HepG2 (cell line): ENCODE results near the gene TMPRSS15. TPM values are rescaled to one million over a fixed set of nuclear protein-coding genes. Genes with fewer than 3 reads are reported as not detected.

Experiments
- ATAC-seq: fragments of 200-7000 bp; cut with Tn5 transposase; 3 replicates; pipeline ENCODE4 v1.9.1; 2020; ENCODE audit warnings: mild to moderate bottlenecking, moderate library complexity
- BruUV-seq: library from RNA; stranded (reverse); fragments of 400-500 nt; replicated peaks from 2 replicates; lab custom pipeline; 2021; lab: Mats Ljungman, UMichigan
- CTCF ChIA-PET: fragments of 300-600 bp; formaldehyde crosslinking; extraction: SDS; loops from one replicate; lab custom pipeline; 2021; ENCODE audit warnings: low total read pairs, inconsistent platforms, low intra/inter-chr PET ratio; lab: Yijun Ruan, JAX
- POLR2A ChIA-PET: fragments of 350-600 bp; sonication (Branson Sonifier 250); formaldehyde crosslinking; loops from one replicate; lab custom pipeline; 2020; ENCODE audit warnings: antibody characterized with exemption, inconsistent platforms; lab: Yijun Ruan, JAX
- DNase-seq: peaks from one replicate; pipeline ENCODE4 v3.0.0-alpha.2; 2015; ENCODE audit warnings: low spot score
- FAIRE-seq: peaks from 3 replicates; lab custom pipeline; 2011; peaks lifted over from hg19 to GRCh38; lab: Jason Lieb, UNC
- H2AFZ ChIP-seq: one replicate; pipeline ENCODE4 v1.6.1; 2011; ENCODE audit warnings: low read length, inconsistent platforms
- H3K27ac ChIP-seq: fragments of 300-600 bp; 3 replicates; pipeline ENCODE4 v1.8.0; 2011; ENCODE audit warnings: mixed run types, mild to moderate bottlenecking, mixed read lengths, low read length, inconsistent platforms; ENCODE audit not compliant: insufficient read depth; ENCODE audit errors: extremely low read length
- H3K27me3 ChIP-seq, 2 experiments: fragments of 200-600 bp in 1 of 2; 2 replicates in 1 of 2; 3 replicates in 1 of 2; pipeline versions ENCODE4 v1.6.0 to v1.8.0; 2011; ENCODE audit warnings: low read length in 2 of 2, mild to moderate bottlenecking in 2 of 2, moderate library complexity in 2 of 2, inconsistent platforms in 1 of 2; ENCODE audit not compliant: insufficient read depth in 2 of 2, control insufficient read depth in 1 of 2
- H3K36me3 ChIP-seq, 2 experiments: fragments of 200-600 bp in 1 of 2; replicated peaks in 1 of 2; 2 replicates in 1 of 2; 3 replicates in 1 of 2; pipeline versions ENCODE4 v1.5.1 to v1.8.0; 2011; ENCODE audit warnings: low read length in 2 of 2, inconsistent platforms in 1 of 2; ENCODE audit not compliant: insufficient read depth in 2 of 2, control insufficient read depth in 1 of 2
- H3K4me1 ChIP-seq: 2 replicates; pipeline ENCODE4 v1.5.1; 2012; ENCODE audit warnings: low read length, inconsistent platforms; ENCODE audit not compliant: insufficient read depth
- H3K4me2 ChIP-seq: 2 replicates; pipeline ENCODE4 v1.6.0; 2011; ENCODE audit warnings: low read depth, low read length, inconsistent platforms
- H3K4me3 ChIP-seq, 3 experiments: fragments of 200-600 bp in 1 of 3; sonication (generic), shearing (Covaris generic) in 1 of 3; replicated peaks in 1 of 3; 2 replicates each; pipeline ENCODE4 v1.5.1; 2011 to 2016; ENCODE audit warnings: low read length in 3 of 3, inconsistent platforms in 2 of 3, low read depth in 2 of 3, mild to moderate bottlenecking in 2 of 3, control low read depth in 1 of 3, mixed read lengths in 1 of 3; ENCODE audit not compliant: insufficient read depth in 1 of 3
- H3K79me2 ChIP-seq: one replicate; pipeline ENCODE4 v1.6.1; 2011; ENCODE audit warnings: low read length, inconsistent platforms; ENCODE audit not compliant: insufficient read depth
- H3K9ac ChIP-seq: 2 replicates; pipeline ENCODE4 v1.6.0; 2011; ENCODE audit warnings: mild to moderate bottlenecking, low read depth, low read length, inconsistent platforms; ENCODE audit not compliant: insufficient read depth
- H3K9me3 ChIP-seq: 2 replicates; pipeline ENCODE4 v1.5.1; 2012; ENCODE audit warnings: mild to moderate bottlenecking, low read length
- H4K20me1 ChIP-seq: 2 replicates; pipeline ENCODE4 v1.6.0; 2011; ENCODE audit warnings: inconsistent platforms, mild to moderate bottlenecking, low read length, moderate library complexity; ENCODE audit not compliant: insufficient read depth
- ATF7-NPFF ChIP-seq: sonication (generic); formaldehyde crosslinking; IDR thresholded peaks from 2 replicates; pipeline ENCODE4 v1.8.1; 2023; ENCODE audit warnings: mild to moderate bottlenecking, low read depth, missing genetic modification reagents, moderate library complexity
- MAF1 ChIP-seq: sonication (generic); formaldehyde crosslinking; IDR thresholded peaks from 2 replicates; pipeline ENCODE4 v1.5.0; 2020; ENCODE audit warnings: missing genetic modification reagents, borderline replicate concordance
- MAFK ChIP-seq, 2 experiments: IDR thresholded peaks in 1 of 2; conservative IDR thresholded peaks in 1 of 2; 2 replicates each; pipeline ENCODE4 v1.6.1; 2011; ENCODE audit warnings: improper control_type of control experiment in 2 of 2, low read length in 2 of 2
- NONO ChIP-seq, 2 experiments: fragments of 450-650 bp in 1 of 2; sonication (generic) in 1 of 2; formaldehyde crosslinking in 1 of 2; IDR thresholded peaks in 1 of 2; conservative IDR thresholded peaks in 1 of 2; 2 replicates each; pipeline versions ENCODE4 v1.6.1 to v1.8.0; 2017 to 2022; ENCODE audit warnings: mild to moderate bottlenecking in 1 of 2, missing genetic modification reagents in 1 of 2, moderate library complexity in 1 of 2
- SPEN ChIP-seq: sonication (generic); formaldehyde crosslinking; IDR thresholded peaks from 2 replicates; pipeline ENCODE4 v1.5.1; 2020; ENCODE audit warnings: low read depth, mild to moderate bottlenecking, missing genetic modification reagents
- SSRP1 ChIP-seq: IDR thresholded peaks from 2 replicates; pipeline ENCODE4 v1.6.1; 2016; ENCODE audit warnings: control low read depth
- STAT5B ChIP-seq: sonication (generic); formaldehyde crosslinking; IDR thresholded peaks from 2 replicates; pipeline ENCODE4 v1.4.0; 2020; ENCODE audit warnings: missing genetic modification reagents
- TFAP4 ChIP-seq: sonication (generic); IDR thresholded peaks from 2 replicates; pipeline ENCODE4 v1.6.1; 2016; ENCODE audit warnings: low read depth, borderline replicate concordance
- THAP11 ChIP-seq: IDR thresholded peaks from 2 replicates; pipeline ENCODE4 v1.6.1; 2016; ENCODE audit warnings: missing biosample characterization, missing genetic modification reagents
- ZBTB10 ChIP-seq: sonication (generic); formaldehyde crosslinking; IDR thresholded peaks from 2 replicates; pipeline ENCODE4 v1.4.0; 2020; ENCODE audit warnings: missing genetic modification reagents, borderline replicate concordance
- ZBTB39 ChIP-seq: sonication (generic); formaldehyde crosslinking; IDR thresholded peaks from 2 replicates; pipeline ENCODE4 v1.5.0; 2020; ENCODE audit warnings: missing genetic modification reagents
- ZMAT5 ChIP-seq: sonication (generic); formaldehyde crosslinking; IDR thresholded peaks from 2 replicates; pipeline ENCODE4 v1.5.0; 2020; ENCODE audit warnings: mild to moderate bottlenecking, low read depth, missing genetic modification reagents, borderline replicate concordance
- ZNF44 ChIP-seq: sonication (generic); formaldehyde crosslinking; IDR thresholded peaks from 2 replicates; pipeline ENCODE4 v1.5.1; 2020; ENCODE audit warnings: mild to moderate bottlenecking, missing genetic modification reagents
- ZNF510 ChIP-seq: sonication (generic); formaldehyde crosslinking; IDR thresholded peaks from 2 replicates; pipeline ENCODE4 v1.4.0; 2020; ENCODE audit warnings: low read depth, mild to moderate bottlenecking, missing genetic modification reagents
- ZNF549 ChIP-seq: sonication (generic); formaldehyde crosslinking; IDR thresholded peaks from 2 replicates; pipeline ENCODE4 v1.5.0; 2020; ENCODE audit warnings: missing genetic modification reagents
- ZNF770 ChIP-seq: sonication (generic); formaldehyde crosslinking; IDR thresholded peaks from 2 replicates; pipeline ENCODE4 v1.5.0; 2020; ENCODE audit warnings: mild to moderate bottlenecking, missing genetic modification reagents
- ZNF776 ChIP-seq: sonication (generic); formaldehyde crosslinking; IDR thresholded peaks from 2 replicates; pipeline ENCODE4 v1.4.0; 2020; ENCODE audit warnings: mild to moderate bottlenecking, missing genetic modification reagents
- WGBS: methylation state at CpG from one replicate; pipeline ENCODE4 v1.1.6; 2017; ENCODE audit warnings: low lambda C conversion rate; 5-methylcytosine and 5-hydroxymethylcytosine counted together
- in situ Hi-C: cut with HindIII; loops from 2 replicates; pipeline ENCODE4 v1.10.0; 2017; ENCODE audit warnings: low pct_unique_long_range_greater_than_20kb; ENCODE audit not compliant: extremely low pct_ligation_motif_present
- intact Hi-C: fragments of 100-400 bp; cut with micrococcal nuclease; formaldehyde crosslinking; loops from one replicate; pipeline ENCODE4 v1.10.0; 2022; ENCODE audit not compliant: unreplicated experiment
- polyA plus RNA-seq, 8 experiments: library from polyadenylated mRNA; depleted of rRNA in 3 of 8; stranded (reverse) in 7 of 8; unstranded in 1 of 8; fragments of >200 nt; fragmentation: Illumina TruSeq in 4 of 8; extraction: Trizol in 4 of 8; gene quantifications; 2 replicates each; pipeline versions ENCODE4 v1.2.1 to v1.2.3, GENCODE V29; 2011 to 2016; ENCODE audit warnings: low read depth in 4 of 8, missing spikeins in 1 of 8, mixed read lengths in 1 of 8; ENCODE audit not compliant: insufficient read depth in 1 of 8
- total RNA-seq, 5 experiments: library from RNA; depleted of rRNA; stranded (reverse); fragments of >200 nt; fragmentation: Illumina TruSeq; extraction: Trizol; gene quantifications; 2 replicates each; pipeline ENCODE4 v1.2.3, GENCODE V29; 2016; ENCODE audit warnings: low read depth in 1 of 5

TMPRSS15 gene
- total and polyA plus RNA-seq, 2 of the 13 experiments (the other 11 are each of a cell fraction or from before 2014, with no cell fraction given), result not detected

GRCh38 chr21:18356801-18357200 lies 46.8 kb downstream of the TMPRSS15 start:
- CTCF ChIA-PET, result no interaction called here
- no peak overlapping the region for H3K9ac ChIP-seq
- H2AFZ ChIP-seq, result no peak overlapping the region
- TF ChIP-seq NONO (IDR thresholded peaks at IDR 0.05) (no peak), NONO (CRISPR knock-in tag; conservative IDR thresholded peaks at IDR 0.05) (no peak), SPEN (no peak), ZNF770 (no peak), SSRP1 (CRISPR knock-in tag) (no peak), TFAP4 (no peak), ZBTB39 (CRISPR knock-in tag) (no peak), ZNF776 (no peak), ZBTB10 (CRISPR knock-in tag) (no peak), MAF1 (no peak), ZNF549 (no peak), STAT5B (CRISPR knock-in tag) (no peak), ZMAT5 (CRISPR knock-in tag) (no peak), ZNF44 (CRISPR knock-in tag) (no peak), ATF7-NPFF (CRISPR knock-in tag) (no peak), MAFK (conservative IDR thresholded peaks at IDR 0.05 in 1 of 2, IDR thresholded peaks at IDR 0.05 in 1 of 2; ENCODE audit: low read length in 2 of 2) (no peak), ZNF510 (CRISPR knock-in tag) (no peak), THAP11 (CRISPR knock-in tag) (no peak)
- no peaks in the 10 kb centered on the region for H3K79me2 ChIP-seq
- H3K4me3 ChIP-seq, result no peak overlapping the region
- H3K4me1 ChIP-seq, result no peaks in the 10 kb centered on the region
- no peaks in the 10 kb centered on the region for H3K36me3 ChIP-seq
- no peak overlapping the region for H3K27ac ChIP-seq
- POLR2A ChIA-PET, result no interaction called here
- BruUV-seq, result no TSS peak
- no peak overlapping the region for H3K4me2 ChIP-seq
- DNase-seq, result no peak
- no peaks in the 10 kb centered on the region for H3K27me3 ChIP-seq
- intact Hi-C loops (no loop called here), in situ Hi-C loops (no loop called here)
- H3K9me3 ChIP-seq, result peaks cover 49% of the 10 kb centered on the region
- no peak for ATAC-seq
- WGBS, result 4% methylated on average over 2 of the region's 2 CpGs
- no peaks in the 10 kb centered on the region for H4K20me1 ChIP-seq
- FAIRE-seq, result no peak
